Putamen (tissue), 1 donor: ENCODE results near the gene CDS2.
A peak's percentile ranks its signal among the peaks of the same experiment; 100 is the strongest.
"Not testable (repeated sequence)": the region's sequence is repeated elsewhere in the genome, so short reads cannot be mapped to it uniquely, and the experiment has no call there.

Source experiments
- DNase-seq: peaks from one replicate; pipeline ENCODE4 v3.0.0-alpha.2; 2016; ENCODE audit warnings: low spot score

The CDS2 gene

DNA sequence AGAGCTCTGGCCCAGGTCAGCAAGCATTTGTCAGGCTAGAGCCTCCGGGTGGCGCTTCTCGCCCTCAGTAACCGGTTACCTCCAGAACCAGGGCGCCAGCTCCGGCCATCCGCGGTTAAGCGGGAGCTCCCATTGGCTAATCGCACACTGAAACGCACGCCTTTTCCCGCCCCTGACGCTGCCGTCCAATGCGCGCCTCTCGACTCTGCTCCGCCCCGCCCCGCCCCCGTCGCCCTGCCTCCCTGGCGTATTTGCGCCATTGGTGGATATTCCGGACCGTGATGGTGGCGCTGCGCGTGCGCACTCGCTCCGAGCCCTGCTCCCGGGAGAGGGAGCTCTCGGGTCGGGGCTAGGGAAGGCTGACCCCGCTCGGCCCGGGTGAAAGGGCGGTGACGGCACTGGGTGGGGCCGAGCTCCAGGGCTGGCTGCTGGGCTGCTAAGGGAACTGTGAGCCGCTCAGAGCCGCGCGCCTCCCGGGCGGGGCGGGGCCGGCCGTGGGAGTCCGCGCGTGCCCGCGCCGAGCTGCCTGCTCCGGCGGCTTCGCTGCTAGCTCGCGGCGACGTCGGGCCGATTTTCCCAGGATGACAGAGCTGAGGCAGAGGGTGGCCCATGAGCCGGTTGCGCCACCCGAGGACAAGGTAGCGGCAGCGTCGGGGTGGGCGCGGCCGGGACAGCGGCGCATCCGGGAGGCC is at the start of gene CDS2:
CDS2 (plus strand) TSS at position 497 of the 692 bp plus-strand sequence; CDS start at position 582, 85 bp downstream.
- peak; percentile 99 for DNase-seq

DNA sequence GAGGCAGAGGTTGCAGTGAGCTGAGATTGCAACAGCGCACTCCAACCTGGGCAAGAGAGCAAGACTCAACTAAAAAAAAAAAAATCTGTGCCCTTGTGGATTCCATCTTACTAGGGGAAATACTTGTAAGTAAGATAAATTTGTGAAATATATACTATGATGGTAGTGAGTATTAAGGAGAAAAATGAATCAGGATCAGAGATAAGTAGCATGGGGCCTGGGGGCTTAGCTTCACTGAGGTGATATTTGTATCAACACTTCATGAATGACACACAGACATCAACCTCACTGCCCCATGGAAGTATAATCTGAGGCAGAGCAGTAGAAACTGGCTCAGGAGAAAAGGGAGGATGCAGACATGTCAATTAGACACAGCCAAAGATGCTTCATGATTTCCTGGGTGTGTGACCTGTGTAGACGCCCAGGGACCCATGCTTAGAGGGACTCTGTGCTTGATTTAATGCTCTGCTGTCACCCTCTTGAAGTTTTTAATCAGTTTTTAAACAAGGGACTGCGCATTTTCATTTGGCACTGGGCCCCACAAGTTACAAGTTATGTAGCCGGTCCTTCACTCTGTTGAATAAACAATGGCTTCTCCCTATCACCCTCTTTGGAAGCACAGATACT is 48.9 kb upstream of the CDS2 start:
- DNase-seq, result no peak

DNA sequence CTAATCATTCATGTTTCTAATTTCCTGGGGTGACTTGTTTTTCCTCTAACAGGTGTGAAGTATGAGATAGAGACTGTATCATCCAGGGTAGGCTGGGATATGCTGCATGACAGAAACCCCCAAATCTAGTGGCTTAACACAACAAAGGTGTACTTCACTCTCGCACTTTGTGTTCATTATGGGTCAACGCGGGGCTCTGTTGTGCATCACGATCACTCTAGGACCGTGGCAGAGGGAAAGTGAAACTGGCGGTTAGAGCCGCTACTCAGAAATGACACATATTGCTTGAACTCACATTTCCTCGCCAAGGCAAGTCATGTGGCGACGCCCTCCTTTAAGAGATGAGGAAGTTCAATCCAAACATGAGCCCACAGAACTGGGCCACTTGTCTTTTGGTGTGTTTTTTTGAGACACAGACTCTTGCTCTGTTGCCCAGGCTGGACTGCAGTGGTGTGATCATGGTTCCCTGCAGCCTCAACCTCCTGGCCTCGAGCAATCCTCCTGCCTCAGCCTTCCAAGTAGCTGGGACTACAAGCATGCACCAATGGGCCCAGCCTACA is 48.3 kb upstream of the CDS2 start:
- DNase-seq, result peak; percentile 47

DNA sequence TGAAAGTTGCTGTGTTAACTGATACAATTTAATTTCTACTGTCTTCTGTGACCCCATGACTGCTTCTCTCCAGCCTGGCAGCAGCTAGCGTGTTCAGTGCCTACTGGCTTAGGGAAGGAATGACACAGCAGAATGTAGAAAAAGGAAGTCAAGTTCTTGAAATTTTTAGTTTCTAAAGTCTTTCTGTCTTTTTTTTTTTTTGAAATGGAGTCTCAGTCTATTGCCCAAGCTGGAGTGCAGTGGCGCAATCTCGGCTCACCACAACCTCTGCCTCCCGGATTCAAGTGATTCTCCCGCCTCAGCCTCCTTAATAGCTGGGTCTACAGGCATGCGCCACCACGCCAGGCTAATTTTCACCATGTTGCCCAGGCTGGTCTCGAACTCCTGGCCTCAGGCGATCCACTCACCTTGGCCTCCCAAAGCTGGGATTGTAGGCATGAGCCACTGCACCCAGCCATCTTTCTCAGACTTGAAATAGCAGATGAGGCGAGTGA is 46.4 kb upstream of the CDS2 start:
- DNase-seq, result peak; percentile 50

DNA sequence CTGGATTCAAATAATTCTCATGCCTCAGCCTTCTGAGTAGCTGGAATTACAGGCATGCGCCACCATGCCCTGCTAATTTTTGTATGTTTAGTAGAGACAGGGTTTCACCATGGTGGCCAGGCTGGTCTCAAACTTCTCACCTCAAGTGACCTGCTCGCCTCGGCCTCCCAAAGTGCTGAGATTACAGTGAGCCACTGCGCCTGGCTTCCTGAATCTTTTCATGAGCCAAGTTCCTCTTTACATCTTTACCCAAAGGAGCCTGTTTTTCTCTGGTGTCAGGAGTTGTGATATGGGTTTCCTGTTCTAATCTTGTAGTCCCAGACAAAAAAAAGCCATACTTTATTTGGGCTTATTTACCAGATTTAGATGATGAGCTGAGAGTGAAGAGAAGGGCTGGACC is 41.4 kb upstream of the CDS2 start:
- peak; percentile 28 for DNase-seq

DNA sequence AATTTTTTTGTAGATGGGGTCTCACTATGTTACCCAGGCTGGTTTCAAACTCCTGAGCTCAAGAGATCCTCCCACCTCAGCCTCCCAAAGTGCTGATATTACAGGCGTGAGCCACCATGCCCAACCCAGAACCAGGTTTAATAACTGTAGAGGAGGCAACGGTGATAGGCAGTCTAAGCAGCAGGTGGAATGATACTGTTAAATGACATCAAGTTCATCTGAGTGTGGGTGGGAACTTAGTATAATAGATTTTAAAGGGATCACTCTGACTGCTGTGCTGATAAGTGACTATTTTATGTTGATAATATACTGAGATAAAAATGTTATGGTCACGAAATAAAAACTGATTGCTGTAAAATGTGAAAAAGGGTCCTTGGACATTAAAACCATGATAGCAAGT is 38.1 kb upstream of the CDS2 start:
- DNase-seq, result no peak

DNA sequence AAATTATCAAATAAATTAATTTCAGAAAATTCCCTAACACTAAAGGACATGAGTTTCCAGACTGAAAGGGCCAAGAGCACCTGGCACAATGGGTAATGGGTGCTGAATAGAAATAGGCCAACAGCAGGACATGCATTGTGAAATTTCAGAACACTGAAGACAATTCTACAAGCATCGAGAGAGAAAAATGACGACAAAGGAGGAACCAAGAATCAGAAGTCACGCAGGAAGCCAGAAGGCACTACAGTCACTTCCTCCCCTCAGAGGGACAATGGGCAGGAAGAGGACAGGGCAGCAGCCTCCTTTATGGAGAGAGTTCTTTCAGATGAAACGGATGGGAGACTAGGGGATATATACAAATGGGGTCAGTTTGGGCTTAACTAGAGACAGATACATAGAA is 36.6 kb upstream of the CDS2 start:
- peak; percentile 29 for DNase-seq

DNA sequence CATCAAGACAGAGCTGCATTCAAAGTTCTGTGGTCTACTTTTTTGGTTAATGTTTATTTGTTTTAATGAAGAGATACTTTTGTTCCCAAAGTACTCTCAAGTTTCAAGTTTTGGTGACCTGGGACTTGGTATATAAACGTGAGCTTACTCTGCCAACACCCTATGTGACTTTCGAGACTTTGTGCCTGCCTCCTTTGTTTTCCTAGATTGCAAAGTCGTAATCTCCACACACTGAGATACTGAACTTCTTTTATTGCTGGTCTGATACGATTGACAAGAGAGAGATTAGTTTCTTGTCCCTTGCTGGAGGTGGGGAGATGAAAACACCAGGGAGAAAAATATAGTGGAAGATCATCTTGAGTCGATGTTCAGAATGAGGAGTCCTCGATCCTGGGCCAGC is 34.9 kb upstream of the CDS2 start:
- no peak for DNase-seq

DNA sequence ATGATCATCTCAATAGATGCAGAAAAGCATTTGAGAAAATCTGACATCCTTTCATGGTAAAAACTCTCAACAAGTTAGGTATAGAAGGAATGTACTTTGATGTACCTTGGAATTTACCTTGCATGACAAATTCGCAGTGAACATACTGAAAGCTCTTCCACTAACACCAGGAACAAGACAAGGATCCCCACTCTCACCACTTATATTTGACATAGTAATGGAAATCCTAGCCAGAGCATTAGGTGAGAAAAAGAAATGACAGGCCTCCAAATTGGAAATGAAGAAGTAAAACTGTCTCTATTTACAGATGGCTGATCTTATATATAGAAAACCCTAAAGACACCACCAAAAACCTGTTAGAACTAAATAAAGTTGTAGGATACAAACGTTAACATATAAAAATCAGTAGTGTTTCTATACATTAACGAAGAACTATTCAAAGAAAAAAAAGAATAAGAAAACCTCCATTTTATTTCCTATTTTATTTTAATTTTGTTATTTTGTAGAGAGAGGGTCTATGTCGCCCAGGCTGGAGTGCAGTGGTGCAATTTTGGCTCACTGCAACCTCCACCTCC is 34.0 kb upstream of the CDS2 start:
- no peak for DNase-seq

DNA sequence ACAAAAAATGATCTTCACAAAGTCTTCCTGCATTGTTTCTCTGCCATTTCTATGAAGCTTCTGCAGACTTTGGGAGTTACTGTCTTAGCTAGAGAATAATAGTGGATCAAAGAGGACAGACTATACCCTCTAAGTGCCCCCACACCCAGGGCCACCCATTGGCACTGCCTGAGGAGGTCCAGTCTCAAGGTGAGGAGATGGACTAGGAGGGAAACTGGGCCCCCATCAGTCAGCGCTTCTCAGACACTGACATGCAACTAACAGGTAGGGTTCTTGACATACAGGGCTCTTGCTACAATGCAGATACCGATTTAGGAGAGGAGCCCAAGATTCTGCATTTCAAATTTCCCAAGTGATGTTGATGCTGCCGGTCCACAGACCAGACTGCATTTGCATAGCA is 31.4 kb upstream of the CDS2 start:
- DNase-seq, result no peak

DNA sequence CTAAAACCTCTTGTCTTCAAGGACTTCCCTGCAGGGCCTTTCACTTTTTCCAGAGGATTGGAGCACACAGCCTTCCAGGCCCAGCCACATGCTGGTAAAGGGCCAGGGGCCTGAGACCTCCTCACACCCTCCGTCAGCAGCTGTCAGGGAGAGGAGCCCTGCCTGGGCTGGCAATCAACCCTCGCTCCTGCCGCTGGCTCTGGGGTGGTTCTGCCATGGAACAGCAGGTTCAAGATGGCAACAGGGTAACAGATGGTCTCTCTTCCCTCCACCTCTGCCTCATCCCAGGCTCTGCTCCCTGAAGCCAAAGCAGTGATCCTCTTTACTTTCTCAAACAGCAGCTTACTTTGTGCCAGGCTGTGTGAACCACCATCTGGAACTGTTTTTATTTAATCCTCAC is 30.9 kb upstream of the CDS2 start:
- no peak for DNase-seq

DNA sequence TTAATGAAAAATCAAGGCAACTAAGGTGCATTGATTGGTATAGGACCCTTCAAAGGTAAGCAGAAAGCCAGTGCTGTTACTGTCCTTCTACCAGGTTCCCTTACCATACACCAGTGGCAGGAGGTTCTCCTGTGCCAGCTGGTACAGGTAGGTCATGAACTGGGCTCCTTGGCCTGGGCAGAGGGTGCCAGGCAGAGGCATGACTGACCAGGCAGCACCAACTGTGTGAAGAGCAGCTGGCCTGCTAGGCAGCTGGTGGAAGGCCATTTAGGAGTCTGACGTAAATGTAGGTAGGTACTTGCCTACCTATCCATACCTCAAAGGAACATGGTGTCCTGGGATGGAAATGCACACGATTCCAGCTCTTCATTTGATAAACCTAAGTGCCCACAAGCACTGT is 30.3 kb upstream of the CDS2 start:
- DNase-seq, result no peak

DNA sequence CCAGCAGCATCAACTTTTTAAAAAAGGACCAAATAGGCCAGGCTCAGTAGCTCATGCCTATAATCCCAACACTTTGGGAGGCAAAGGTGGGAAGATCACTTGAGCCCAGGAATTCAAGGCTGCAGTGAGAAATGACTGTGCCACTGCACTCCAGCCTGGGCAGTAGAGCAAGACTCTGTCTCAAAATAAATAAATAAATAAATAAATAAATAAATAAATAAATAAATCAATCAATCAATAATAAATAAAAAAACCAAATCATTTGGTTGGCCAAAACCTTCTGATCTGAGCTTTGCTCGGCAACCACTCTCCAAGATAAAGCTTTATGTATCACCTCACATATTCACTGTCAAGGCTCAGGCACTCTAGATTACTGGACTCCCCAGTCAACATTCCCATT is 27.8 kb upstream of the CDS2 start:
- DNase-seq, result not testable (repeated sequence)

DNA sequence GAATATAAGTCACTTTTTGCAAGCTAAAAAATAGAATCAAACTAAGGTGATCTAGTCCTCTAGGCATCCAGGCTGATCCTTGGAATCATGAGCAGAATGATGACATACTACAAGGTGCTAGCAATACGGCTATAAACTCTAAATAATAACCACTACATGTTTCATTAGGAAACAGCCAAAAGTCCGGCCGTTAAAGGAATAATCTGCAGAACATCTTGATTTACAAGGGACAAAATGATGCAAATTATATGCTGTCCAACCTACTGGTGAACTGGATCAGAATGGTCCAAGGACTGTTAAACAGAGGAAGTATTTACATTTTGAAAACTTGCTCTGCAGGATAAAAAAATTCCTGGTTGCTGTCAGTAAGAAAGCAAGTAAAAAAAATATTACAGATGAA is 26.9 kb upstream of the CDS2 start:
- DNase-seq, result not testable (repeated sequence)

DNA sequence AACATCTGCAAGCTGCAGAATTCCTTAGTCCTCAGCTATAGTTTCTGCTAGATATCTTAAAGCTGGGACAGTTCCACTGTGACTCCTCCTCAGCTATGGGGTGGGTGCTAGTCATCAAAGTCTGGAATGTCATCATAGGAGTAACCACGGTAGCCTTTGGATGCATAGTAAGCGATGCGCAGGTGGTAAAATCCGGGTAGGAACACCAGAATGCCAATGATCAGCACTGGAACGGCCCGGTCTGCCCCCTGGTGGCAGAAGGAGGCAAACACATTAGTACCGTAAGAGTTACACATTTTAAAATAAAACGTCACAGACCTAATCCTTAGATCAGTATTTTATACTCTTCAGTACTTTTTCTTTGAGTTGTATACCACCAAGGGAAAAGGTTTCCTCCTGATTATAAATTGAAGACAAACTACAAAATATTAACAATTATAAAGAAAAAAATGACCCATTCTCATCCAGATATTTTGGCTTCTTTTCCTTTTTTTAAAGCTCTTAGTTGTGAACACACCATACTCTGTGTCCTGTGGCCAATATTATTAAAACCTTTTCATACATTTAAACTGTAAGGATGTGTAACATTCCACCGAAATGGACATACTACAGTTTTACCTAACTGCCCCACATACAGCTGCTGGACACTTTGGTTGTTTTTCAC is 26.0 kb upstream of the CDS2 start:
- peak; percentile 70 for DNase-seq

DNA sequence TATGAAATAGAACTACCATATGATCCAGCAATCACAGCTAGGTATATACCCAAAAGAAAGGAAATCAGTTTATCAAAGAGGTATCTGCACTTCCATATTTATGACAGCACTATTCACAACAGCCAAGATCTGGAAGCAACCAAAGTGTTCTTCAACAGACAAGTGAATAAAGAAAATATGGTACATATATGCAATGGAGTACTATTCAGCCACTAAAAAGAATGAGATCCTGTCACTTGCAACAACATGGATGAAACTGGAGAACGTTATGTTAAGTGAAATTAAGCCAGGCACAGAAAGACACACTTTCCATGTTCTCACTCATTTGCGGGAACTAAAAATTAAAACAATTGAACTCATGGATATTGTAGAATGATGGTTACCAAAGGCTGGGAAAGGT is 22.3 kb upstream of the CDS2 start:
- no peak for DNase-seq

DNA sequence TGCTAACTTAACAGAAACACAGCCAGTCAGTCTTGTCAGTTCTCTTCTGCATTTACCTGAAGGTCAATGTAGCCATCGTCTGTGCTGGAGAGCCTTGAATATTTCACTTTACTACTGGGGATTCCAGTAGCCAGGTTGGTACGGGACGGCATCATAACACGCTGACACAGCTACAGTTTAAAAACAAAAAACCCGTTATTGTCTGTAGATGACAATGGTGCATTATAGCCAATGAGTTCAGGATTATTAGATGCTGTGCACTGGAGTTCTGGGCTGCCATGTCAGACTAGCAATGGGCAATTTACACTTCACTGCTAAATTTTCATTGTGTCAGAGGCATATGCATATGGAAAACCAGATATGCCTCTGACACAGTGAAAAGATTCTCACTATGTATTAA is 17.5 kb upstream of the CDS2 start:
- peak; percentile 48 for DNase-seq

DNA sequence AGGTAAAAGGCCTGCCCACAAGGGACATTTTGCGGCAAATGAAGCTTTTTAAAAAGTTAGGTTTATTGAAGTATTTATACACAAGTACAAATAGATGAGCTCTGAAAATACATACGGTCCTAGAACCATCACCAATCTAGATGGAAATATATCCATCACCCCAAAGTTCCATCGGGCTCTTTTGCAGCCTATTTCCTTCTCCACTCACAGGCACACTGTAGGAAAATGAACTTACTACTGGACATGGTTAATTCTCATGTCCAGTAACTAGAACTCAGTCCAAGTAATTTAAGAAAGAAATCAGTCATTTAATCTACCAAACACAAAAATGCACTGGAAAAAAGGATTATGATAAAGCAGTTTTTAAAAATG is 13.2 kb upstream of the CDS2 start:
- DNase-seq, result no peak

DNA sequence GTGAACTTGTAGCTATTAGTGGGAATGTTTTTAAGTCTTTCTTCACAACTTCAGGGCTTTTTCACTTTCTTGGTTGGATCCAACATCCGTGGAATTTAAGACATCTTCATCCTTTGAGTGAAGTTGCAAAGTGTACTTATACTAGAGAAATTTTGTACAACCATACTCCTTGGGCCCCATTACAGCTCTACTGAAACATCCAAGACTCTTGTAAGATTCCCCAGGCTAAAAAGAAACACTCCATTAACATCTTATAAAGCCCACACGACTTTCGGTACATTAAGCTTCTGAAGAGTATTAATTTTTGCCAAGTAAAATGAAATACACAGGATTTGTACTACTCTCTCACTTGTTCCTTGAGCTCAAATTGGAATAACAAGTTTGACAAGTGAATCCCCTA is 12.4 kb upstream of the CDS2 start:
- DNase-seq, result no peak

DNA sequence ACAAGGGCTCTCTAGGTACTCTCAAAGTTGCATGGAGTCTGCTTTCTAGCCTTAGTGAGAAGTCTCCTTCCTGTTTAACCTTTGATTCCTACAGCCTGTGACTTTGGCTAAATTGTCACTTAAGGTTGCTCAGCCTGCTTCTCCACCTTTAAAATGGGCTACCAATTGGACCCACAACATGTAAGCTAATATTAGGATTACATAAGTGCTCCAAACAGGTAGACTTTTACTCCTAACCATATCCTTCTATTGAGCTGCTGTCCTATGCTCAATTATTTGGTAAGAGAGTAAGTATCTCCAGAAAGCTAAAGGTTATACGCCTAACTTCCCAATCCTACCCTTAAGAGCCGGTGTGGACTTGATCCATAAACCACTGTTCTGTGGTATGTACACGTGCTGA is 9.9 kb upstream of the CDS2 start:
- DNase-seq, result no peak

DNA sequence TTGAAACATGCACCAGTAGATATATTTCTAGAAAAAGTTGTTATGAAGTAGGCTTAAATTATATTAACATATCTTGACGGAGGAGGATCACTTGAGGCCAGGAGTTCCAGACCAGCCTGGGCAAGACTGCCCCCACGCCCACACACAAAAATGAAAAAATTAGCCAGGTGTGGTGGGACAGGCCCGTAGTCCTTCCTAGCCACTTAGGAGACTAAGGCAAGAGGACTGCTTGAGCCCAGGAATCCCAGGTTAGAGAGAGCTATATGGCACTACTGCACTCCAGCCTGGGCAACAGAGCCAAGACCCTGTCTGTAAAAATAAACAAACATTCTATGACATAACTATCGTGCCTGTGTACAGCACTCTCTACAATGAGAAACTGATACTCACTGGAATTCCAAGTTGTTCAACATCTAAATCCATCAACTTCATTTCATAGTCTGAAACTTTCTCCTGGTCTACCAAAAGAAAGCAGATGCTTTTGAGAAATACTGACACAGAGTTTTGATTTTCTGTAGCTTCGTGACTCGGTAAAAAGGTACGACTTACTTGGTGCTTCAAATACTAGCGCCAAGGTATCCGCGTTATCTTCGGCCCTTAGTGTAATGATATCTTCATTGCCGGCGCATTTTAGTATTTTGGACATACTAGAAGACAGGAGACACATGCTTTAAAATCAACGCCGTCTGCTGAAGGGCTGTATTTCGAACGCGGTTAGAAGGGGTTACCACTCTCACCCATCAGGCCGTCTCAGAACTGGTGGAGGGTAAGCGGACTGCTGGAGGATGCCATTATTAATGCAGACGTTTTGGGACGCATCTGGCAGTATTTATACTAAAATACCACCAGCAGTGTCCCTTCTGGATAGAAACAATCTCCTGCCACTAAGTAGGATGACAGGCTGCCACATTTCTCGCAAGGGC is 8.3 kb upstream of the CDS2 start:
- DNase-seq, result no peak

DNA sequence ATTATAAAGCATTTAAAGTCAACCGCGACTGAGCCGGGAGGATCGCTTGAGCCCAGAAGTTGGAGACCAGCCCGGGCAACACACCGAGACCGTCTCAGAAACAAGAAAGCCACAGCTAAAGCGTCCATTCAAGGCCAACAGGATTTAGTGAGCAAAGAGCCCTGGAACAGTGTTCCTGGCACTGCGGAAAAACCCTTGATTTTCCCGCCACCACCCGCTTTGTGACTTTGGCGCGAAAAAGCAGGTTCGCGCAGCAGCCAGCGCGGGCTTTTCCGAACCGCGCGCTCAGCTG is 7.7 kb upstream of the CDS2 start:
- no peak for DNase-seq
